HepG2 (cell line): ENCODE results near the gene TPSAB1. TPM values are rescaled to one million over a fixed set of nuclear protein-coding genes. Genes with fewer than 3 reads are reported as not detected.
A peak's percentile ranks its signal among the peaks of the same experiment; 100 is the strongest.

Experiments used
- ATAC-seq: fragments of 200-7000 bp; cut with Tn5 transposase; 3 replicates; pipeline ENCODE4 v1.9.1; 2020; ENCODE audit warnings: mild to moderate bottlenecking, moderate library complexity
- BruUV-seq: library from RNA; stranded (reverse); fragments of 400-500 nt; replicated peaks from 2 replicates; lab custom pipeline; 2021; lab: Mats Ljungman, UMichigan
- CTCF ChIA-PET: fragments of 300-600 bp; formaldehyde crosslinking; extraction: SDS; loops from one replicate; lab custom pipeline; 2021; ENCODE audit warnings: low total read pairs, inconsistent platforms, low intra/inter-chr PET ratio; lab: Yijun Ruan, JAX
- POLR2A ChIA-PET: fragments of 350-600 bp; sonication (Branson Sonifier 250); formaldehyde crosslinking; loops from one replicate; lab custom pipeline; 2020; ENCODE audit warnings: antibody characterized with exemption, inconsistent platforms; lab: Yijun Ruan, JAX
- DNase-seq: peaks from one replicate; pipeline ENCODE4 v3.0.0-alpha.2; 2015; ENCODE audit warnings: low spot score
- FAIRE-seq: peaks from 3 replicates; lab custom pipeline; 2011; peaks lifted over from hg19 to GRCh38; lab: Jason Lieb, UNC
- H2AFZ ChIP-seq: one replicate; pipeline ENCODE4 v1.6.1; 2011; ENCODE audit warnings: low read length, inconsistent platforms
- H3K27ac ChIP-seq: fragments of 300-600 bp; 3 replicates; pipeline ENCODE4 v1.8.0; 2011; ENCODE audit warnings: mixed run types, mild to moderate bottlenecking, mixed read lengths, low read length, inconsistent platforms; ENCODE audit not compliant: insufficient read depth; ENCODE audit errors: extremely low read length
- H3K27me3 ChIP-seq, 2 experiments: fragments of 200-600 bp in 1 of 2; 2 replicates in 1 of 2; 3 replicates in 1 of 2; pipeline versions ENCODE4 v1.6.0 to v1.8.0; 2011; ENCODE audit warnings: low read length in 2 of 2, mild to moderate bottlenecking in 2 of 2, moderate library complexity in 2 of 2, inconsistent platforms in 1 of 2; ENCODE audit not compliant: insufficient read depth in 2 of 2, control insufficient read depth in 1 of 2
- H3K36me3 ChIP-seq, 2 experiments: fragments of 200-600 bp in 1 of 2; replicated peaks in 1 of 2; 2 replicates in 1 of 2; 3 replicates in 1 of 2; pipeline versions ENCODE4 v1.5.1 to v1.8.0; 2011; ENCODE audit warnings: low read length in 2 of 2, inconsistent platforms in 1 of 2; ENCODE audit not compliant: insufficient read depth in 2 of 2, control insufficient read depth in 1 of 2
- H3K4me1 ChIP-seq: 2 replicates; pipeline ENCODE4 v1.5.1; 2012; ENCODE audit warnings: low read length, inconsistent platforms; ENCODE audit not compliant: insufficient read depth
- H3K4me2 ChIP-seq: 2 replicates; pipeline ENCODE4 v1.6.0; 2011; ENCODE audit warnings: low read depth, low read length, inconsistent platforms
- H3K4me3 ChIP-seq, 3 experiments: fragments of 200-600 bp in 1 of 3; sonication (generic), shearing (Covaris generic) in 1 of 3; replicated peaks in 1 of 3; 2 replicates each; pipeline ENCODE4 v1.5.1; 2011 to 2016; ENCODE audit warnings: low read length in 3 of 3, inconsistent platforms in 2 of 3, low read depth in 2 of 3, mild to moderate bottlenecking in 2 of 3, control low read depth in 1 of 3, mixed read lengths in 1 of 3; ENCODE audit not compliant: insufficient read depth in 1 of 3
- H3K79me2 ChIP-seq: one replicate; pipeline ENCODE4 v1.6.1; 2011; ENCODE audit warnings: low read length, inconsistent platforms; ENCODE audit not compliant: insufficient read depth
- H3K9ac ChIP-seq: 2 replicates; pipeline ENCODE4 v1.6.0; 2011; ENCODE audit warnings: mild to moderate bottlenecking, low read depth, low read length, inconsistent platforms; ENCODE audit not compliant: insufficient read depth
- H3K9me3 ChIP-seq: 2 replicates; pipeline ENCODE4 v1.5.1; 2012; ENCODE audit warnings: mild to moderate bottlenecking, low read length
- H4K20me1 ChIP-seq: 2 replicates; pipeline ENCODE4 v1.6.0; 2011; ENCODE audit warnings: inconsistent platforms, mild to moderate bottlenecking, low read length, moderate library complexity; ENCODE audit not compliant: insufficient read depth
- ARID5B ChIP-seq: IDR thresholded peaks from 2 replicates; pipeline ENCODE4 v1.4.0; 2020; ENCODE audit warnings: mild to moderate bottlenecking, missing genetic modification reagents
- BRF2 ChIP-seq: sonication (generic); formaldehyde crosslinking; IDR thresholded peaks from 2 replicates; pipeline ENCODE4 v1.8.1; 2022; ENCODE audit warnings: mild to moderate bottlenecking, missing genetic modification reagents
- FOXA3 ChIP-seq: IDR thresholded peaks from 2 replicates; pipeline ENCODE4 v1.6.1; 2016; ENCODE audit warnings: missing genetic modification reagents, missing compliant biosample characterization
- HMGA1 ChIP-seq: sonication (generic); formaldehyde crosslinking; conservative IDR thresholded peaks from 2 replicates; pipeline ENCODE4 v1.4.0; 2020; ENCODE audit warnings: missing genetic modification reagents
- HNRNPLL ChIP-seq: fragments of 200-400 bp; formaldehyde crosslinking; IDR thresholded peaks from 2 replicates; pipeline ENCODE4 v1.6.1; 2017; ENCODE audit warnings: mild to moderate bottlenecking, low read depth, low read length; ENCODE audit not compliant: poor library complexity, severe bottlenecking
- IKZF1 ChIP-seq: fragments of 450-650 bp; IDR thresholded peaks from 2 replicates; pipeline ENCODE4 v1.7.1; 2016
- JUNB ChIP-seq: sonication (generic); formaldehyde crosslinking; IDR thresholded peaks from 2 replicates; pipeline ENCODE4 v1.8.0; 2022; ENCODE audit warnings: missing genetic modification reagents, mild to moderate bottlenecking, borderline replicate concordance
- LBX2 ChIP-seq: sonication (generic); formaldehyde crosslinking; IDR thresholded peaks from 2 replicates; pipeline ENCODE4 v1.5.0; 2020; ENCODE audit warnings: missing genetic modification reagents, mild to moderate bottlenecking, borderline replicate concordance
- NFE2L1 ChIP-seq: sonication (generic); formaldehyde crosslinking; IDR thresholded peaks from 2 replicates; pipeline ENCODE4 v1.4.0; 2020; ENCODE audit warnings: missing genetic modification reagents, mild to moderate bottlenecking, borderline replicate concordance
- NR2F1 ChIP-seq, 2 experiments: fragments of 450-650 bp in 1 of 2; formaldehyde crosslinking in 1 of 2; IDR thresholded peaks; 2 replicates each; pipeline versions ENCODE4 v1.5.0 to v1.6.1; 2016 to 2020; ENCODE audit warnings: mild to moderate bottlenecking in 1 of 2, missing compliant biosample characterization in 1 of 2, missing genetic modification reagents in 1 of 2, moderate library complexity in 1 of 2
- NR2F6 ChIP-seq, 2 experiments: IDR thresholded peaks; 2 replicates each; pipeline ENCODE4 v1.6.1; 2016; ENCODE audit warnings: antibody characterized with exemption in 1 of 2, mild to moderate bottlenecking in 1 of 2
- RORA ChIP-seq: sonication (generic); formaldehyde crosslinking; IDR thresholded peaks from 2 replicates; pipeline ENCODE4 v1.5.0; 2020; ENCODE audit warnings: mild to moderate bottlenecking, missing genetic modification reagents, moderate library complexity
- ZMYM4 ChIP-seq: sonication (generic); formaldehyde crosslinking; IDR thresholded peaks from 2 replicates; pipeline ENCODE4 v1.8.1; 2023; ENCODE audit warnings: mild to moderate bottlenecking, missing genetic modification reagents
- ZNF256 ChIP-seq: sonication (generic); formaldehyde crosslinking; conservative IDR thresholded peaks from 2 replicates; pipeline ENCODE4 v1.4.0; 2020; ENCODE audit warnings: missing genetic modification reagents
- ZNF468 ChIP-seq: sonication (generic); formaldehyde crosslinking; IDR thresholded peaks from 2 replicates; pipeline ENCODE4 v1.8.0; 2022; ENCODE audit warnings: mild to moderate bottlenecking, moderate library complexity, missing genetic modification reagents
- ZNF569 ChIP-seq: sonication (generic); formaldehyde crosslinking; IDR thresholded peaks from 2 replicates; pipeline ENCODE4 v1.5.0; 2020; ENCODE audit warnings: mild to moderate bottlenecking, missing genetic modification reagents, moderate library complexity, borderline replicate concordance
- ZNF576 ChIP-seq: sonication (generic); formaldehyde crosslinking; IDR thresholded peaks from 2 replicates; pipeline ENCODE4 v1.4.0; 2020; ENCODE audit warnings: mild to moderate bottlenecking, missing genetic modification reagents
- ZNF768 ChIP-seq: sonication (generic); formaldehyde crosslinking; IDR thresholded peaks from 2 replicates; pipeline ENCODE4 v1.4.0; 2020; ENCODE audit warnings: missing genetic modification reagents
- WGBS: methylation state at CpG from one replicate; pipeline ENCODE4 v1.1.6; 2017; ENCODE audit warnings: low lambda C conversion rate; 5-methylcytosine and 5-hydroxymethylcytosine counted together
- in situ Hi-C: cut with HindIII; loops from 2 replicates; pipeline ENCODE4 v1.10.0; 2017; ENCODE audit warnings: low pct_unique_long_range_greater_than_20kb; ENCODE audit not compliant: extremely low pct_ligation_motif_present
- intact Hi-C: fragments of 100-400 bp; cut with micrococcal nuclease; formaldehyde crosslinking; loops from one replicate; pipeline ENCODE4 v1.10.0; 2022; ENCODE audit not compliant: unreplicated experiment
- polyA plus RNA-seq, 8 experiments: library from polyadenylated mRNA; depleted of rRNA in 3 of 8; stranded (reverse) in 7 of 8; unstranded in 1 of 8; fragments of >200 nt; fragmentation: Illumina TruSeq in 4 of 8; extraction: Trizol in 4 of 8; gene quantifications; 2 replicates each; pipeline versions ENCODE4 v1.2.1 to v1.2.3, GENCODE V29; 2011 to 2016; ENCODE audit warnings: low read depth in 4 of 8, missing spikeins in 1 of 8, mixed read lengths in 1 of 8; ENCODE audit not compliant: insufficient read depth in 1 of 8
- total RNA-seq, 5 experiments: library from RNA; depleted of rRNA; stranded (reverse); fragments of >200 nt; fragmentation: Illumina TruSeq; extraction: Trizol; gene quantifications; 2 replicates each; pipeline ENCODE4 v1.2.3, GENCODE V29; 2016; ENCODE audit warnings: low read depth in 1 of 5

The TPSAB1 gene
- total and polyA plus RNA-seq, 2 of the 13 experiments (the other 11 are each of a cell fraction or from before 2014, with no cell fraction given): 0.12 TPM; not detected in 1

GRCh38 chr16:1196494-1196893, 44.0 kb upstream of the TPSAB1 start (continued):
- TF ChIP-seq ARID5B (CRISPR knock-in tag): no peak
- TF ChIP-seq ZNF256: no peak
- TF ChIP-seq RORA (CRISPR knock-in tag): no peak

GRCh38 chr16:1197237-1197866, 43.2 kb upstream of the TPSAB1 start:
- no peak overlapping the region for H2AFZ ChIP-seq
- peaks cover 27% of the 10 kb centered on the region; the same call in 1 of the 2 replicates for H4K20me1 ChIP-seq
- H3K9ac ChIP-seq: no peak overlapping the region
- in situ Hi-C loops: loop anchor here (5.0 kb wide), 1 partner anchor 85 kb away; no protein-coding TSS in a partner anchor
- no peak overlapping the region for H3K4me3 ChIP-seq
- POLR2A ChIA-PET: no interaction called here
- DNase-seq (peak; percentile 59), FAIRE-seq (no peak), ATAC-seq (no peak)
- H3K79me2 ChIP-seq: no peaks in the 10 kb centered on the region
- H3K27ac ChIP-seq: no peak overlapping the region
- CTCF ChIA-PET: no interaction called here
- no peaks in the 10 kb centered on the region for H3K9me3 ChIP-seq
- intact Hi-C loops: no loop called here
- no TSS peak for BruUV-seq
- no peaks in the 10 kb centered on the region for H3K36me3 ChIP-seq
- 0% methylated on average over 8 of the region's 19 CpGs for WGBS
- H3K4me1 ChIP-seq: peaks cover 33% of the 10 kb centered on the region
- H3K27me3 ChIP-seq: peaks cover 2 to 29% of the 10 kb centered on the region in 2 experiments; a peak in 4 of 5 replicates
- no peak overlapping the region for H3K4me2 ChIP-seq
- TF ChIP-seq NFE2L1 (CRISPR knock-in tag): no peak
- no peak for TF ChIP-seq ZNF768 (CRISPR knock-in tag)
- TF ChIP-seq BRF2 (CRISPR knock-in tag): no peak
- TF ChIP-seq IKZF1: no peak
- no peak for TF ChIP-seq ZNF468 (CRISPR knock-in tag)
- TF ChIP-seq ZMYM4: no peak
- TF ChIP-seq NR2F1 (CRISPR knock-in tag; IDR thresholded peaks at IDR 0.05): peak in 1 of 2 experiments; percentile 45; a peak in 2 of 4 replicates
- no peak for TF ChIP-seq ZNF576 (CRISPR knock-in tag)
- TF ChIP-seq ZNF569: no peak
- TF ChIP-seq NR2F6 (IDR thresholded peaks at IDR 0.05): peak; percentile 56
- TF ChIP-seq NR2F6 (CRISPR knock-in tag; IDR thresholded peaks at IDR 0.05): peak; percentile 30; the same call in 1 of the 2 replicates
- TF ChIP-seq HMGA1 (CRISPR knock-in tag): no peak
- peak; percentile 21 for TF ChIP-seq HNRNPLL
- peak; percentile 38; the same call in 1 of the 2 replicates for TF ChIP-seq FOXA3 (CRISPR knock-in tag)
- no peak for TF ChIP-seq JUNB (CRISPR knock-in tag)
- no peak for TF ChIP-seq LBX2 (CRISPR knock-in tag)
